Kidney (tissue), 14 donors: ENCODE results near the gene TNFRSF8. TPM values are rescaled to one million over a fixed set of nuclear protein-coding genes. Genes with fewer than 3 reads are reported as not detected.
A peak's percentile ranks its signal among the peaks of the same experiment; 100 is the strongest.

Experiments used
- DNase-seq, 5 donors: peaks; one replicate each; pipeline ENCODE4 v3.0.0-alpha.2; 2013 to 2020
- FAIRE-seq: peaks from 2 replicates; lab custom pipeline; 2012; peaks lifted over from hg19 to GRCh38; lab: Jason Lieb, UNC
- H3K27ac ChIP-seq, 2 donors: one replicate each; pipeline ENCODE4 v1.7.0; 2013; ENCODE audit warnings: low read depth in 2 of 2, low read length in 2 of 2, inconsistent platforms in 1 of 2
- H3K27me3 ChIP-seq: one replicate; pipeline ENCODE4 v1.7.1; 2013; ENCODE audit warnings: low read length, inconsistent platforms; ENCODE audit not compliant: control insufficient read depth, insufficient read depth
- H3K36me3 ChIP-seq, 3 donors: one replicate each; pipeline versions ENCODE4 v1.7.0 to v1.7.1; 2013; ENCODE audit warnings: low read length in 3 of 3, control low read depth in 1 of 3, inconsistent platforms in 1 of 3; ENCODE audit not compliant: insufficient read depth in 3 of 3, control insufficient read depth in 2 of 3
- H3K4me1 ChIP-seq, 3 donors: one replicate each; pipeline versions ENCODE4 v1.7.0 to v1.7.1; 2013; ENCODE audit warnings: low read length in 3 of 3, inconsistent platforms in 1 of 3, low read depth in 1 of 3; ENCODE audit not compliant: control insufficient read depth in 2 of 3, insufficient read depth in 2 of 3
- H3K4me3 ChIP-seq, 3 donors: one replicate each; pipeline versions ENCODE4 v1.7.0 to v1.8.1; 2013; ENCODE audit warnings: low read length in 3 of 3, control low read depth in 1 of 3, inconsistent platforms in 1 of 3
- H3K9ac ChIP-seq, 3 donors: one replicate each; pipeline versions ENCODE4 v1.7.0 to v1.7.1; 2013; ENCODE audit warnings: low read length in 3 of 3, control low read depth in 1 of 3, inconsistent platforms in 1 of 3
- H3K9me3 ChIP-seq, 3 donors: one replicate each; pipeline versions ENCODE4 v1.7.0 to v1.7.1; 2013; ENCODE audit warnings: low read length in 3 of 3, control low read depth in 1 of 3, inconsistent platforms in 1 of 3; ENCODE audit not compliant: control insufficient read depth in 2 of 3, insufficient read depth in 1 of 3
- CTCF ChIP-seq: IDR thresholded peaks from 3 replicates; pipeline ENCODE4 v1.5.1; 2012; ENCODE audit warnings: mild to moderate bottlenecking, moderate library complexity, borderline replicate concordance; ENCODE audit not compliant: insufficient read depth; ENCODE audit errors: extremely low read depth
- intact Hi-C: fragments of 100-400 bp; cut with DNase I; formaldehyde crosslinking; loops from one replicate; pipeline ENCODE4 v1.11.1; 2022
- polyA plus RNA-seq: library from polyadenylated mRNA; stranded (reverse); fragments of 350-450 nt; fragmentation: Illumina TruSeq; extraction: RNeasy Lipid Tissue Mini Kit (QIAGEN cat#74804); gene quantifications from one replicate; pipeline ENCODE4 v1.2.3, GENCODE V29; 2014; ENCODE audit warnings: low read depth, low replicate concordance; ENCODE audit not compliant: insufficient read depth
- total RNA-seq: library from RNA; stranded (reverse); fragmentation: NEBNext Ultra II Directional; extraction: Animal tissue kit (Norgen Biotek cat#: 25700); gene quantifications from one replicate; pipeline ENCODE4 v1.2.1, GENCODE V29; 2021
- donor health status: control.
- donor health status: control.
- donor health status: control.
- donor health status: control.
- donor health status: control.
- donor health status: DM: yes; HTN: yes; CAD: no.
- donor health status: Normal renal cell carcinoma (clear cell type).

The TNFRSF8 gene
- total and polyA plus RNA-seq, 2 donors from 2014 or later = 0.94 to 0.97 TPM

GRCh38 chr1:12155328-12155727, 92.2 kb downstream of the TNFRSF8 start:
- TF ChIP-seq CTCF = no peak
- H3K36me3 ChIP-seq = no peaks in the 10 kb centered on the region
- H3K4me3 ChIP-seq = no peak overlapping the region
- no peaks in the 10 kb centered on the region for H3K27me3 ChIP-seq
- no peak overlapping the region for H3K27ac ChIP-seq
- peaks cover 0 to 3% (median 0%) of the 10 kb centered on the region in 3 donors for H3K4me1 ChIP-seq
- FAIRE-seq = no peak
- intact Hi-C loops = no loop called here
- no peak overlapping the region for H3K9ac ChIP-seq
- no peak for DNase-seq
- H3K9me3 ChIP-seq = no peaks in the 10 kb centered on the region

DNA sequence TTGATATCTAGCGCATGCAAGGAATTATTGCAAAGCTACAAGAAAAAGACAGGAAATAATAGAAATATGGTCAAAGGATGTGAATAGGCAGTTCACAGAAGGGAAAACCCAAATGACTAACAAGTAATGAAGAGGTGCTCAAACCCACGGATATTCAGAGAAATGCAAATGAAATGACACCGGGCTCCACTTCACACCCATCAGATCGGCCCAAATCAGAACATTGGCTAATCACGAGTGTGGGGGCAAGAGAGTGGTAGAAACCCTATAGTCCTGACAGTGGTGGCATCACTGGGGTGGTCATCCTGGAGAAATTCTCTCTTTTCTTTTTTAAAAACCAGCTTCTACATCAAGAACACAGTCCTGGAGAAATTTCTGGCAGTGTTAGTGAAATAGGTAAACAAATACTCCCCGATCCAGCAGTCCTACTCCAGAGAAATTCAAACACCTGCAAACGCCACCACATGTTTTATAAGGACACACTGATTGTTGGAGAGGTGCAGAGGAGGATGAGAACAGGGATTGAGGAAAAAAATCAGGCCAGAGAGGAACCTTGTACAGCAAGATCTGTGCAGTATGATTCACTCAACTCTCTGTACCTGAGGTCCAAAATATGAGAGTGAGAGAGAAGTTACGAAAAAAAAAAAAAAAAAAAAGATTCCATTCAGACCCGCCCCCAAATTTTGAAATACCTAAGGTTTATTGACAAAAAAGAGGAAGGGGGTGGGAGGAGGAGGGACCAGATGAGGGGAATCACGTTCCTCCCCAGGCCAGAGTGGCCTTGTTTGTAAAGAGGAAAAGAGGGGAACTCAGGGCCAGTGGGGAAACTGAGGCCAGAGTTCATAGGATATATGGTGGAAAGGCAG, 94.5 kb downstream of the TNFRSF8 start:
- H3K27me3 ChIP-seq = no peaks in the 10 kb centered on the region
- TF ChIP-seq CTCF = no peak
- H3K9ac ChIP-seq = no peak overlapping the region
- H3K9me3 ChIP-seq = no peaks in the 10 kb centered on the region
- no peaks in the 10 kb centered on the region for H3K36me3 ChIP-seq
- H3K4me1 ChIP-seq = peaks cover 0 to 17% (median 0%) of the 10 kb centered on the region in 3 donors
- FAIRE-seq (no peak), DNase-seq (no peak)
- intact Hi-C loops = no loop called here
- no peak overlapping the region for H3K4me3 ChIP-seq
- H3K27ac ChIP-seq = no peak overlapping the region

DNA sequence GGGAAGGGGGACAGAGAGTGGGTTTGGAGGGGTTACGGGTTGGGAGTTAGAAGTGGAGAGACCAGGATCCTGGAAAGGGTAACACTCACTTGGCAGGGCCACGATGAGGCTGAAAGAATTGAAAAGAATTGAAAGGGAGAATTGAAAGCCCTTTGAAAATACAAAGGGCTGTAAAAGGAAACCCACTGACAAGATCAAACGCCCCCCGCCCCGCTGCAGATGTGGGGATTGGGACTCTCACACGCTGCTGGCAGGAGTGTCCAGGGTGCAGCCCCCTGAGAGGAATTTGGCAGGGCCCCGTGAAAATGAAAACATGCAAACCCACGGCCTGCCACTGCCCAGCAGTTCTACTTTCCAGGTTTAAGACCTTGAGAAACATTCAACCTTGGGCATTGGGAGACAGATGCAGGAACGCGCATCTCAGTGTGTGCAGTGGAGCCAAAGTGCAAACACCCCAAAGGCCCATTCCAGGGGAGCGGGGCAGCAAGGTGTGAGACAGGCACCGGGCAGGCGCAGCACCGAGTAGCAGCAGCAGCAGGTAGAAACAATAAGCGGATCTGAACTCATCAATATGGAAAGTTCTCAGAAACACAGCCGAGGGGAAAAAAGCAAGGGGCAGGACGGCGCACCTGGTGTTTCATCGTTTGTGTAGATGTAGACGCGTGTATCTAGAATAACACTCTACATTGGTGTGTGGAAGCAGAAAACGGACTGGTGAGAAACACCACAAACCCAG, 95.4 kb downstream of the TNFRSF8 start:
- FAIRE-seq (no peak), DNase-seq (peak in 1 of 5 donors; percentile 62)
- H3K4me3 ChIP-seq = no peak overlapping the region
- H3K27me3 ChIP-seq = no peaks in the 10 kb centered on the region
- no peaks in the 10 kb centered on the region for H3K9me3 ChIP-seq
- peaks cover 0 to 16% (median 0%) of the 10 kb centered on the region in 3 donors for H3K4me1 ChIP-seq
- no peak for TF ChIP-seq CTCF
- no peaks in the 10 kb centered on the region for H3K36me3 ChIP-seq
- no peak overlapping the region for H3K9ac ChIP-seq
- intact Hi-C loops = no loop called here
- H3K27ac ChIP-seq = no peak overlapping the region
